ENCODE measurements around the gene SARNP.

The SARNP gene

DNA sequence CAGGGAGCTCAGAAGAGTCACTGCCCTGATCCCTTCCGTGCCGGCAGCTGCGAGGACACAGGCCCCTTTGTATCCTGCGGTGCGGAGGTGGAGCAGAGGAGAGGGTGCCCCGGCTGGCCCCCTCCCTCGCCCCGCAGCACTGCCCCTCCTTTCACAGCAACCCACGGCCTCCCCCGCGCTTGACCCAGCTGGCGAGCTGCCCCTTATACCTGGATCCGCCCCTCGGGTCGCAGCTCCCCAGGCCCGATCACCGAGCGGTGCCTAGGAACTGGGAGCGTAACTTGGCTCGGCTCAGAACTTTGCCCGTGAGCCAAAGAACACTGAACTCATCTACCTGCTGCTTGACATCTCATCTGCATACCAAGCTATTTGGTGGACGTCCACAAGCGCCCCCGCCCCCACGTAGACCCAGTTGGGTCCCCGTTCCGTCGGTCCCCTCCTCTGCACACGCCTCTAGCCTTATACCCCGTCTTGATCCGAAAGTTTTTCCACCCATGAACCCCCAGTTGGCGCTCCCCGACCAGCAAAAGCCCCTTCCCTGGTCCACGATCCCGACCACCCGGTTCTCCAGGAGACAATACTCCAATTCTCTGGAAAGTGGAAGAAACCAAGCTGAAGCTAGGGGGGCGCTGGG, 12.6 kb upstream of the SARNP start:
- ChIA-PET POLR2A (interaction anchor here (0.5 to 2.9 kb wide), 4 partner anchors 11 to 896 kb away, joined by 3 to 22 read pairs (median 8); partner anchors contain the start of genes ORMDL2, PYM1 and SARNP), CTCF (interaction anchor here (0.6 to 1.8 kb wide), 16 partner anchors 9 to 153 kb away, joined by 3 to 10 read pairs (median 3); partner anchors contain the start of genes DGKA, GDF11, ORMDL2 and SARNP)
- Histone ChIP-seq H3K4me1 (ENCODE audit: control extremely low read depth in 1 of 4, control insufficient read depth in 4 of 4, insufficient read depth in 4 of 4, low read length in 3 of 4) (peaks cover 3 to 50% (median 43%) of the 10 kb centered on the region in 4 experiments), H3K27ac (ENCODE audit: insufficient read depth in 1 of 2, low read depth in 1 of 2, low read length in 2 of 2, poor library complexity in 1 of 2, severe bottlenecking in 2 of 2) (peak overlapping the region; percentile 95 to 98), H3K36me3 (ENCODE audit: control insufficient read depth in 4 of 4, insufficient read depth in 4 of 4, low read length in 3 of 4) (peaks cover 0 to 15% (median 2%) of the 10 kb centered on the region in 4 experiments), H3K27me3 (replicated peaks in 2 of 5; ENCODE audit: control insufficient read depth in 4 of 5, insufficient read depth in 5 of 5, low read length in 4 of 5) (no peaks in the 10 kb centered on the region), H3K4me3 (ENCODE audit: control insufficient read depth in 1 of 7, extremely low read depth in 1 of 7, insufficient read depth in 4 of 7, low read depth in 2 of 7, low read length in 6 of 7) (peak overlapping the region; percentile 82 to 100 (median 96)), H3K9me3 (ENCODE audit: control extremely low read depth in 1 of 5, control insufficient read depth in 4 of 5, insufficient read depth in 2 of 5, low read depth in 1 of 5, low read length in 4 of 5) (no peaks in the 10 kb centered on the region)
- DNase-seq = peak in 2 of 3 donors; percentile 69 to 77
- 0% methylated on average over 23 of the region's 37 CpGs for WGBS (ENCODE audit: insufficient coverage)

DNA sequence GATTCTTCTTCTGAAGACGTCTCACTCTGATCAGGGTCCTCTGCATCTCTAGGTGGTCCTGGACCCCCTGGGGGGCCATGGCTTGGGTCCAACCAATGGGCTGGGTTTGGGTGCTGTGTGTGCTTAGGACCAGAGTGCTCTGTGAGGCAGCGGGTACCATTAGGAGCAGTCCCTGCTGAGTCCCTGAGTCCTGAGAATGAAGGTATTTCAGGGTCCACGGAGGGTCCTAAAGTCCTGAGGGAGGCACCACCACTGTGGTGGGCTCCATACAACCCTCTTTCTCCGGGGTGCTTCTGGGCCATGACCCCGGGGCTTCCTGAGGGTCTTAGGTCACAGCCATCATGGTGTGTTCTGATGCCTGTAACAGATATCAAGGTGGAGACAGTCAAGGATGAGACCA, 10.8 kb upstream of the SARNP start:
- peaks cover 3 to 53% (median 43%) of the 10 kb centered on the region in 4 experiments for H3K4me1 ChIP-seq (ENCODE audit: control extremely low read depth in 1 of 4, control insufficient read depth in 4 of 4, insufficient read depth in 4 of 4, low read length in 3 of 4)
- H3K9me3 ChIP-seq (ENCODE audit: control extremely low read depth in 1 of 5, control insufficient read depth in 4 of 5, insufficient read depth in 2 of 5, low read depth in 1 of 5, low read length in 4 of 5) = no peaks in the 10 kb centered on the region
- DNase-seq = no peak
- ChIA-PET CTCF (no interaction called here), POLR2A (no interaction called here)
- peak overlapping the region in 1 of 2 experiments; percentile 83 for H3K27ac ChIP-seq (ENCODE audit: insufficient read depth in 1 of 2, low read depth in 1 of 2, low read length in 2 of 2, poor library complexity in 1 of 2, severe bottlenecking in 2 of 2)
- WGBS (ENCODE audit: insufficient coverage) = 100% methylated on average over 4 of the region's 5 CpGs
- H3K36me3 ChIP-seq (ENCODE audit: control insufficient read depth in 4 of 4, insufficient read depth in 4 of 4, low read length in 3 of 4) = peaks cover 0 to 23% (median under 1%) of the 10 kb centered on the region in 4 experiments
- peak overlapping the region in 6 of 7 experiments; percentile 82 to 100 (median 97) for H3K4me3 ChIP-seq (ENCODE audit: control insufficient read depth in 1 of 7, extremely low read depth in 1 of 7, insufficient read depth in 4 of 7, low read depth in 2 of 7, low read length in 6 of 7)
- H3K27me3 ChIP-seq (replicated peaks in 2 of 5; ENCODE audit: control insufficient read depth in 4 of 5, insufficient read depth in 5 of 5, low read length in 4 of 5) = no peaks in the 10 kb centered on the region

DNA sequence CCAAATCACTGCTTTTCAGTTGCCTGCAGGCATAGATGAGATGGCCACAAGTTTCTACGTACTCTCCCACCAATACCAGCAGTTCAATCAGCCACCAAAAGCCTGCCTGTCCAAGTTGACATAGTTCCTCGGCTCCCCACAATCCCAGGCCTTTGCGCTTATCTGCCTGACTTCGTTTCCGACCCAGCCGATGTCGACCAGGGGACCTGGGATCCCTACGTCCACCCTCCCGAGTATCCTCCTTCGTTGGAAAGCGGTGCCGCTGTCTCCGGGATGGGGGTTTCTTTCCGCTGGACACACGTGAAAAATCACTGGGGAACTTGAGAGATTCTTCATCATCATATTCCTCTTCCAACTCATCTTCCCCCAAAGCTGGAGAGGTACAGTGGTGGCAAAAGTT, 10.3 kb upstream of the SARNP start:
- ChIA-PET POLR2A (no interaction called here), CTCF (interaction anchor here (1.0 to 1.3 kb wide), 2 partner anchors 9 to 98 kb away, joined by 3 to 12 read pairs; partner anchors contain the start of genes ORMDL2 and SARNP)
- 96% methylated on average over 13 of the region's 15 CpGs for WGBS (ENCODE audit: insufficient coverage)
- H3K27me3 ChIP-seq (replicated peaks in 2 of 5; ENCODE audit: control insufficient read depth in 4 of 5, insufficient read depth in 5 of 5, low read length in 4 of 5) = no peaks in the 10 kb centered on the region
- H3K4me1 ChIP-seq (ENCODE audit: control extremely low read depth in 1 of 4, control insufficient read depth in 4 of 4, insufficient read depth in 4 of 4, low read length in 3 of 4) = peaks cover 3 to 53% (median 43%) of the 10 kb centered on the region in 4 experiments
- H3K36me3 ChIP-seq (ENCODE audit: control insufficient read depth in 4 of 4, insufficient read depth in 4 of 4, low read length in 3 of 4) = peaks cover 2 to 29% (median 4%) of the 10 kb centered on the region in 4 experiments
- no peaks in the 10 kb centered on the region for H3K9me3 ChIP-seq (ENCODE audit: control extremely low read depth in 1 of 5, control insufficient read depth in 4 of 5, insufficient read depth in 2 of 5, low read depth in 1 of 5, low read length in 4 of 5)
- H3K4me3 ChIP-seq (ENCODE audit: control insufficient read depth in 1 of 7, extremely low read depth in 1 of 7, insufficient read depth in 4 of 7, low read depth in 2 of 7, low read length in 6 of 7) = peak overlapping the region in 1 of 7 experiments; percentile 42
- DNase-seq = no peak
- H3K27ac ChIP-seq (ENCODE audit: insufficient read depth in 1 of 2, low read depth in 1 of 2, low read length in 2 of 2, poor library complexity in 1 of 2, severe bottlenecking in 2 of 2) = peak overlapping the region in 1 of 2 experiments; percentile 49

DNA sequence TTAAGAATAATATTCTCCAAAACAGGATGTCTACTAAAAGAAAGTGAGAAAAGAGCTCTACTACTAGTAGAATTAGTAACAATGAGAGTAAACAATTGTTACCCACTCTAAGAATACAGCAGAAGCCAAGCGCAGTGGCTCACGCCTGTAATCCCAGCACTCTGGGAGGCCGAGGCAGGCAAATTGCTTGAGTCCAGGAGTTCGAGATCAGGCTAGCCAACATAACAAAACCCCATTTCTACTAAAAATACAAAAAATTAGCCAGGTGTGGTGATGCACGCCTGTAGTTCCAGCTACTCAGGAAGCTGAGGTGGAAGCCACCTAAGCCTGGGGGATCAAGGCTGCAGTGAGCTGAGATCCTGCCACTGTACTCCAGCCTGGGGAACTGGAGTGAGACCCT, 7.2 kb upstream of the SARNP start:
- no peak overlapping the region for H3K4me3 ChIP-seq (ENCODE audit: control insufficient read depth in 1 of 7, extremely low read depth in 1 of 7, insufficient read depth in 4 of 7, low read depth in 2 of 7, low read length in 6 of 7)
- peaks cover 10 to 58% (median 27%) of the 10 kb centered on the region in 4 experiments for H3K36me3 ChIP-seq (ENCODE audit: control insufficient read depth in 4 of 4, insufficient read depth in 4 of 4, low read length in 3 of 4)
- no peak for DNase-seq
- no peaks in the 10 kb centered on the region for H3K9me3 ChIP-seq (ENCODE audit: control extremely low read depth in 1 of 5, control insufficient read depth in 4 of 5, insufficient read depth in 2 of 5, low read depth in 1 of 5, low read length in 4 of 5)
- CTCF ChIA-PET = interaction anchor here (0.7 to 1.3 kb wide), 5 partner anchors 11 to 143 kb away, joined by 3 read pairs; a partner anchor contains a TSS
- 89% methylated on average over 5 of the region's 5 CpGs for WGBS (ENCODE audit: insufficient coverage)
- POLR2A ChIA-PET = interaction anchor here (0.6 kb wide), 1 partner anchor 950 kb away, joined by 4 read pairs; no protein-coding TSS in a partner anchor
- no peak overlapping the region for H3K27ac ChIP-seq (ENCODE audit: insufficient read depth in 1 of 2, low read depth in 1 of 2, low read length in 2 of 2, poor library complexity in 1 of 2, severe bottlenecking in 2 of 2)
- no peaks in the 10 kb centered on the region for H3K27me3 ChIP-seq (replicated peaks in 2 of 5; ENCODE audit: control insufficient read depth in 4 of 5, insufficient read depth in 5 of 5, low read length in 4 of 5)
- peaks cover 3 to 36% (median 25%) of the 10 kb centered on the region in 4 experiments for H3K4me1 ChIP-seq (ENCODE audit: control extremely low read depth in 1 of 4, control insufficient read depth in 4 of 4, insufficient read depth in 4 of 4, low read length in 3 of 4)

DNA sequence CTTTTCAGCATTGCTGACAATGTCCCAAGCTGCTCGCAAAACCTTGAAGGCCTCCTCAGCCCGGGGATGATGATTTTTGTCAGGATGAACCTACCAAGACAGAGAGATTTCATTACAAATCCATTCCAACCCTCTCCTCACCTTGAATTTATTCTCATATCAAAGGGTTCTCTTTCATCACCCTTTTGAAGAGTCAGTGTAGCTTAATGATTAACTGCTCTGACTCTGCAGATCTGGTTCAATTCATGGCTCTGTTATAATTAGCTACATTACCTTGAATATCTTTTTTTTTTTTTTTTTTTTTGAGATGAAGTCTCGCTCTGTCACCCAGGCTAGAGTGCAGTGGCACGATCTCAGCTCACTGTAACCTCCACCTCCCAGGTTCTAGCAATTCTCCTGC, 5.9 kb upstream of the SARNP start:
- peaks cover 13 to 68% (median 31%) of the 10 kb centered on the region in 4 experiments for H3K36me3 ChIP-seq (ENCODE audit: control insufficient read depth in 4 of 4, insufficient read depth in 4 of 4, low read length in 3 of 4)

DNA sequence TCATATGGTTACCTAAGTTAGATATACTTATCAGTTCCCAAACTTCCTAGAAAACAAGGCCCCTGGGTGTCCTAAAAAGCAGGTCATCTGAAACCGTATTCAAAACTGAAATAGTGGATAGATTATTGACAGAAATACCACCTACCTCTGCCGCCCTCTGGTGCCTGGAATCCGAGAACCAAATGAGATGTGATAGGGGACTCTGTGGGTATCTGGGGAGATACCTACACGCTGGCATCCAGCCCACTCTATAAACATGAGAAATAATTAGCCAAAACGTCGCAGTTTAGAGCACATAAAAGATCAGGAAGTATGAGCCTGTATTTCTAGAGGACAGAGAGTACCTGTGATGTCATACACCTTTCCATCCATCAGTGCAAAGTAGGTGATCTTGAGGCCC, 4.7 kb upstream of the SARNP start:
- WGBS (ENCODE audit: insufficient coverage) = 70% methylated on average over 2 of the region's 6 CpGs
- CTCF ChIA-PET = no interaction called here
- Histone ChIP-seq H3K36me3 (ENCODE audit: control insufficient read depth in 4 of 4, insufficient read depth in 4 of 4, low read length in 3 of 4) (peaks cover 13 to 58% (median 31%) of the 10 kb centered on the region in 4 experiments), H3K27ac (ENCODE audit: insufficient read depth in 1 of 2, low read depth in 1 of 2, low read length in 2 of 2, poor library complexity in 1 of 2, severe bottlenecking in 2 of 2) (no peak overlapping the region), H3K9me3 (ENCODE audit: control extremely low read depth in 1 of 5, control insufficient read depth in 4 of 5, insufficient read depth in 2 of 5, low read depth in 1 of 5, low read length in 4 of 5) (no peaks in the 10 kb centered on the region), H3K27me3 (replicated peaks in 2 of 5; ENCODE audit: control insufficient read depth in 4 of 5, insufficient read depth in 5 of 5, low read length in 4 of 5) (no peaks in the 10 kb centered on the region), H3K4me1 (ENCODE audit: control extremely low read depth in 1 of 4, control insufficient read depth in 4 of 4, insufficient read depth in 4 of 4, low read length in 3 of 4) (peaks cover 5 to 27% (median 19%) of the 10 kb centered on the region in 4 experiments), H3K4me3 (ENCODE audit: control insufficient read depth in 1 of 7, extremely low read depth in 1 of 7, insufficient read depth in 4 of 7, low read depth in 2 of 7, low read length in 6 of 7) (no peak overlapping the region)
- POLR2A ChIA-PET = no interaction called here
- DNase-seq = peak in 2 of 3 donors; percentile 18 to 30

More for the DNA sequence above, 5.9 kb upstream of the SARNP start:
- DNase-seq = no peak
- Histone ChIP-seq H3K27ac (ENCODE audit: insufficient read depth in 1 of 2, low read depth in 1 of 2, low read length in 2 of 2, poor library complexity in 1 of 2, severe bottlenecking in 2 of 2) (peak overlapping the region in 1 of 2 experiments; percentile 15), H3K27me3 (replicated peaks in 2 of 5; ENCODE audit: control insufficient read depth in 4 of 5, insufficient read depth in 5 of 5, low read length in 4 of 5) (no peaks in the 10 kb centered on the region), H3K4me3 (ENCODE audit: control insufficient read depth in 1 of 7, extremely low read depth in 1 of 7, insufficient read depth in 4 of 7, low read depth in 2 of 7, low read length in 6 of 7) (no peak overlapping the region), H3K9me3 (ENCODE audit: control extremely low read depth in 1 of 5, control insufficient read depth in 4 of 5, insufficient read depth in 2 of 5, low read depth in 1 of 5, low read length in 4 of 5) (no peaks in the 10 kb centered on the region), H3K4me1 (ENCODE audit: control extremely low read depth in 1 of 4, control insufficient read depth in 4 of 4, insufficient read depth in 4 of 4, low read length in 3 of 4) (peaks cover 3 to 36% (median 27%) of the 10 kb centered on the region in 4 experiments)
- CTCF ChIA-PET = interaction anchor here (0.9 to 1.1 kb wide), 3 partner anchors 71 to 93 kb away, joined by 3 to 6 read pairs (median 5); no protein-coding TSS in a partner anchor
- POLR2A ChIA-PET = no interaction called here
- 100% methylated on average over 2 of the region's 4 CpGs for WGBS (ENCODE audit: insufficient coverage)

DNA sequence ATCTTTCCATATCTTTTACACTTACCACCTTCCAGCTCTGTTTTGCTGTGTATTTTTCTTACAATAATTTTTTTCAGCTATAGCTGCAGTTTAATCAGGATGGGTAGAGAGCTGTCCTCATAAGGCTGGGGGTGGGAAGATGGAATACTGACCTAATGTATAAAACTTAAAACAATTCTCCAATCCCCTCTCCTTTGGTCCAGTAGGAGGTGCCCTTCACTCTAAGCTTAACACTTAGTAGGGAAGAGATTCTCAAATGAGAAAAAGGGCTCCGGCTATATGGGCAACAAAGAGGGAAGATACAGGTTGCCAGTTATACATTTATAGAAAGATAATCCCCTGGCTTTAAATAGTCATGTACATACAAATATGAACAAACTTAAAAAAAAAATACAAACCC, 3.2 kb upstream of the SARNP start:
- Histone ChIP-seq H3K36me3 (ENCODE audit: control insufficient read depth in 4 of 4, insufficient read depth in 4 of 4, low read length in 3 of 4) (peaks cover 14 to 54% (median 31%) of the 10 kb centered on the region in 4 experiments), H3K27me3 (replicated peaks in 2 of 5; ENCODE audit: control insufficient read depth in 4 of 5, insufficient read depth in 5 of 5, low read length in 4 of 5) (no peaks in the 10 kb centered on the region), H3K4me1 (ENCODE audit: control extremely low read depth in 1 of 4, control insufficient read depth in 4 of 4, insufficient read depth in 4 of 4, low read length in 3 of 4) (peaks cover 14 to 27% (median 18%) of the 10 kb centered on the region in 4 experiments), H3K9me3 (ENCODE audit: control extremely low read depth in 1 of 5, control insufficient read depth in 4 of 5, insufficient read depth in 2 of 5, low read depth in 1 of 5, low read length in 4 of 5) (no peaks in the 10 kb centered on the region), H3K27ac (ENCODE audit: insufficient read depth in 1 of 2, low read depth in 1 of 2, low read length in 2 of 2, poor library complexity in 1 of 2, severe bottlenecking in 2 of 2) (peak overlapping the region in 1 of 2 experiments; percentile 9), H3K4me3 (ENCODE audit: control insufficient read depth in 1 of 7, extremely low read depth in 1 of 7, insufficient read depth in 4 of 7, low read depth in 2 of 7, low read length in 6 of 7) (no peak overlapping the region)
- POLR2A ChIA-PET = no interaction called here
- WGBS (ENCODE audit: insufficient coverage) = no CpG with 5 or more reads among the region's 1 CpG
- DNase-seq = peak in 2 of 3 donors; percentile 36 to 39
- CTCF ChIA-PET = interaction anchor here (0.9 to 2.6 kb wide), 14 partner anchors 9 to 119 kb away, joined by 3 to 15 read pairs (median 4); partner anchors contain the start of gene DNAJC14

Measured in common myeloid progenitor, CD34-positive (primary cell).